SK-N-SH (cell line): ENCODE data around the gene LRRC72. TPM values are rescaled to one million over a fixed set of nuclear protein-coding genes. Genes with fewer than 3 reads are reported as not detected.

Experiments
- CTCF ChIA-PET: fragments of 300-600, 350-600 bp; formaldehyde crosslinking; extraction: SDS; loops from one replicate; lab custom pipeline; 2021; lab: Yijun Ruan, JAX
- POLR2A ChIA-PET: fragments of 350-600 bp; sonication (Branson Sonifier 250); formaldehyde crosslinking; extraction: SDS; loops from one replicate; lab custom pipeline; 2020; ENCODE audit warnings: antibody characterized with exemption, inconsistent platforms; lab: Yijun Ruan, JAX
- DNase-seq: peaks from one replicate; pipeline ENCODE4 v3.0.0; 2012
- H2AFZ ChIP-seq: fragments of 200-600 bp; sonication (generic); 2 replicates; pipeline ENCODE4 v1.8.1; 2016; ENCODE audit warnings: antibody characterized with exemption, mild to moderate bottlenecking, low read depth
- H3F3A ChIP-seq: fragments of 200-600 bp; sonication (generic); replicated peaks from 2 replicates; pipeline ENCODE3; 2016; ENCODE audit warnings: antibody characterized with exemption, mild to moderate bottlenecking; ENCODE audit not compliant: insufficient read depth
- H3K27ac ChIP-seq, 2 experiments: fragments of 200-500 bp in 1 of 2; fragments of 200-600 bp in 1 of 2; sonication (Bioruptor generic) in 1 of 2; sonication (generic), shearing (Covaris generic) in 1 of 2; 2 replicates each; pipeline versions ENCODE4 v1.5.1 to v1.6.1; 2014 to 2016; ENCODE audit warnings: low read depth in 2 of 2, inconsistent platforms in 1 of 2, low read length in 1 of 2, mild to moderate bottlenecking in 1 of 2, mixed read lengths in 1 of 2
- H3K27me3 ChIP-seq: fragments of 200-600 bp; sonication (generic), shearing (Covaris generic); 2 replicates; pipeline ENCODE4 v1.6.1; 2016; ENCODE audit warnings: mixed run types; ENCODE audit not compliant: insufficient read depth
- H3K36me3 ChIP-seq, 2 experiments: fragments of 200-500 bp in 1 of 2; fragments of 200-600 bp in 1 of 2; sonication (Bioruptor generic) in 1 of 2; sonication (generic) in 1 of 2; replicated peaks in 1 of 2; 2 replicates each; pipeline versions ENCODE3 to v1.5.1; 2014 to 2016; ENCODE audit warnings: low read length in 1 of 2, mild to moderate bottlenecking in 1 of 2; ENCODE audit not compliant: insufficient read depth in 2 of 2, control insufficient read depth in 1 of 2
- H3K4me1 ChIP-seq, 2 experiments: fragments of 200-500 bp in 1 of 2; fragments of 200-600 bp in 1 of 2; sonication (Bioruptor generic) in 1 of 2; sonication (generic), shearing (Covaris generic) in 1 of 2; 2 replicates each; pipeline versions ENCODE4 v1.5.1 to v1.6.1; 2014 to 2016; ENCODE audit warnings: low read depth in 1 of 2, low read length in 1 of 2, mixed run types in 1 of 2; ENCODE audit not compliant: insufficient read depth in 2 of 2, control insufficient read depth in 1 of 2
- H3K4me2 ChIP-seq: fragments of 200-600 bp; sonication (generic), shearing (Covaris generic); 2 replicates; pipeline ENCODE4 v1.6.1; 2017; ENCODE audit warnings: mixed run types
- H3K4me3 ChIP-seq, 2 experiments: fragments of 200-500 bp in 1 of 2; fragments of 200-600 bp in 1 of 2; sonication (Bioruptor generic) in 1 of 2; sonication (generic), shearing (Covaris generic) in 1 of 2; 2 replicates each; pipeline versions ENCODE4 v1.5.1 to v1.8.1; 2014 to 2016; ENCODE audit warnings: low read depth in 2 of 2, inconsistent platforms in 1 of 2, low read length in 1 of 2, mild to moderate bottlenecking in 1 of 2, mixed read lengths in 1 of 2, moderate library complexity in 1 of 2
- H3K79me2 ChIP-seq: fragments of 200-600 bp; sonication (generic); 2 replicates; pipeline ENCODE4 v1.8.1; 2017; ENCODE audit warnings: mild to moderate bottlenecking; ENCODE audit not compliant: insufficient read depth
- H3K9ac ChIP-seq: fragments of 200-600 bp; sonication (generic); 2 replicates; pipeline ENCODE4 v1.6.1; 2017; ENCODE audit warnings: mixed run types
- H3K9me2 ChIP-seq: fragments of 200-600 bp; sonication (generic); 2 replicates; pipeline ENCODE4 v1.6.1; 2017; ENCODE audit warnings: mixed run types
- H3K9me3 ChIP-seq: fragments of 200-600 bp; sonication (generic); 2 replicates; pipeline ENCODE4 v1.6.1; 2017; ENCODE audit warnings: mixed run types, mild to moderate bottlenecking, moderate library complexity
- H4K20me1 ChIP-seq: fragments of 200-600 bp; sonication (generic); 2 replicates; pipeline ENCODE4 v1.6.1; 2017; ENCODE audit warnings: mild to moderate bottlenecking, mixed run types; ENCODE audit not compliant: insufficient read depth
- EP300 ChIP-seq, 2 experiments: IDR thresholded peaks; 2 replicates each; pipeline versions ENCODE4 v1.4.0 to v1.6.1; 2012; ENCODE audit warnings: borderline replicate concordance in 1 of 2, low read depth in 1 of 2, low read length in 1 of 2
- EZH2phosphoT487 ChIP-seq: fragments of 200-600 bp; sonication (generic); IDR thresholded peaks from 2 replicates; pipeline ENCODE4 v1.6.1; 2017; ENCODE audit warnings: low read depth, mixed run types, mild to moderate bottlenecking, antibody characterized with exemption, moderate library complexity, borderline replicate concordance
- FOSL2 ChIP-seq: IDR thresholded peaks from 2 replicates; pipeline ENCODE4 v1.4.0; 2012; ENCODE audit warnings: low read depth, mild to moderate bottlenecking, moderate library complexity, borderline replicate concordance
- FOXM1 ChIP-seq: IDR thresholded peaks from 2 replicates; pipeline ENCODE4 v1.4.0; 2012; ENCODE audit warnings: low read depth, mild to moderate bottlenecking
- GABPA ChIP-seq: IDR thresholded peaks from 2 replicates; pipeline ENCODE4 v1.4.0; 2012; ENCODE audit warnings: low read depth, mild to moderate bottlenecking
- GATA2 ChIP-seq: sonication (generic); formaldehyde crosslinking; IDR thresholded peaks from 2 replicates; pipeline ENCODE4 v1.5.0; 2020; ENCODE audit warnings: mild to moderate bottlenecking, missing genetic modification reagents
- IRF3 ChIP-seq: fragments of 150-350 bp; IDR thresholded peaks from 2 replicates; pipeline ENCODE4 v1.6.1; 2016; ENCODE audit warnings: mild to moderate bottlenecking, low read depth, low read length
- MXI1 ChIP-seq: IDR thresholded peaks from 2 replicates; pipeline ENCODE4 v1.6.1; 2012; ENCODE audit warnings: mild to moderate bottlenecking, low read depth, low read length, improper control_type of control experiment
- PBX3 ChIP-seq: IDR thresholded peaks from 2 replicates; pipeline ENCODE4; 2012
- SMC3 ChIP-seq: IDR thresholded peaks from 2 replicates; pipeline ENCODE4 v1.6.1; 2012; ENCODE audit warnings: low read depth, low read length, improper control_type of control experiment
- TAF1 ChIP-seq: IDR thresholded peaks from 2 replicates; pipeline ENCODE4 v1.6.1; 2012; ENCODE audit warnings: low read depth, mild to moderate bottlenecking, low read length, moderate library complexity, borderline replicate concordance
- USF1 ChIP-seq: IDR thresholded peaks from 2 replicates; pipeline ENCODE4 v1.4.0; 2012; ENCODE audit warnings: low read depth, borderline replicate concordance
- USF2 ChIP-seq: fragments of 150-350 bp; IDR thresholded peaks from 2 replicates; pipeline ENCODE4 v1.6.1; 2017; ENCODE audit warnings: antibody characterized with exemption, low read length, low read depth, borderline replicate concordance
- YY1 ChIP-seq: IDR thresholded peaks from 2 replicates; pipeline ENCODE4 v1.4.0; 2012; ENCODE audit warnings: low read depth, mild to moderate bottlenecking
- ZBTB33 ChIP-seq: IDR thresholded peaks from 2 replicates; pipeline ENCODE4 v1.4.0; 2012; ENCODE audit warnings: low read depth, borderline replicate concordance
- WGBS: methylation state at CpG from one replicate; pipeline ENCODE4 v1.1.6; 2017; ENCODE audit warnings: low lambda C conversion rate; 5-methylcytosine and 5-hydroxymethylcytosine counted together
- polyA plus RNA-seq, 3 experiments: library from polyadenylated mRNA; depleted of rRNA; stranded (reverse); fragments of >200 nt; gene quantifications; 2 replicates each; pipeline ENCODE4 v1.2.3, GENCODE V29; 2012

Gene LRRC72
- polyA plus RNA-seq, 1 of the 3 experiments (the other 2 are of a cell fraction): not detected

- Histone ChIP-seq H3K79me2 (no peaks in the 10 kb centered on the region), H3F3A (no peaks in the 10 kb centered on the region), H4K20me1 (no peaks in the 10 kb centered on the region), H3K9ac (no peak overlapping the region), H3K4me3 (no peak overlapping the region), H3K9me3 (no peaks in the 10 kb centered on the region), H3K27me3 (peaks cover 14% of the 10 kb centered on the region; the same call in 1 of the 2 replicates), H3K9me2 (no peaks in the 10 kb centered on the region), H3K4me2 (no peak overlapping the region), H2AFZ (no peak overlapping the region), H3K27ac (no peak overlapping the region), H3K36me3 (no peaks in the 10 kb centered on the region), H3K4me1 (peaks cover 0 to 7% of the 10 kb centered on the region in 2 experiments; a peak in 1 of 4 replicates)
- ChIA-PET CTCF (interaction anchor here (1.1 kb wide), 1 partner anchor 16 kb away, joined by 4 read pairs; no protein-coding TSS in a partner anchor), POLR2A (no interaction called here)
- no peak for TF ChIP-seq GABPA
- no peak for TF ChIP-seq PBX3
- TF ChIP-seq IRF3: no peak
- TF ChIP-seq GATA2: no peak
- TF ChIP-seq EZH2phosphoT487: no peak
- no peak for TF ChIP-seq EP300 (IDR thresholded peaks at IDR 0.05; ENCODE audit: borderline replicate concordance in 1 of 2, low read depth in 1 of 2, low read length in 1 of 2)
- TF ChIP-seq TAF1: no peak
- no peak for TF ChIP-seq FOXM1
- TF ChIP-seq FOSL2: no peak
- DNase-seq: no peak
These were observed 1.9 kb downstream of the LRRC72 start for GRCh38 chr7:16528520-16528919.

GRCh38 chr7:16529697-16530096 is 3.1 kb downstream of the LRRC72 start:
- H3K4me2 ChIP-seq: no peak overlapping the region
- no peaks in the 10 kb centered on the region for H4K20me1 ChIP-seq
- 36% methylated on average over 1 of the region's 1 CpG for whole genome bisulfite sequencing
- TF ChIP-seq EZH2phosphoT487: no peak
- TF ChIP-seq USF2: no peak
- no peak for TF ChIP-seq MXI1
- TF ChIP-seq USF1: no peak
- no peak for TF ChIP-seq ZBTB33
- TF ChIP-seq YY1: no peak
- TF ChIP-seq SMC3: no peak
- no peak for TF ChIP-seq EP300 (IDR thresholded peaks at IDR 0.05; ENCODE audit: borderline replicate concordance in 1 of 2, low read depth in 1 of 2, low read length in 1 of 2)
- no peak overlapping the region for H3K9ac ChIP-seq
- no peaks in the 10 kb centered on the region for H3K9me3 ChIP-seq
- H3K4me1 ChIP-seq: peaks cover 0 to 5% of the 10 kb centered on the region in 2 experiments; a peak in 1 of 4 replicates
- ChIA-PET CTCF (no interaction called here), POLR2A (no interaction called here)
- H3K9me2 ChIP-seq: no peaks in the 10 kb centered on the region
- no peak overlapping the region for H2AFZ ChIP-seq
- H3K27me3 ChIP-seq: peaks cover 14% of the 10 kb centered on the region; the same call in 1 of the 2 replicates
- no peak for DNase-seq
- H3K27ac ChIP-seq: no peak overlapping the region
- H3K79me2 ChIP-seq: no peaks in the 10 kb centered on the region
- H3K36me3 ChIP-seq: no peaks in the 10 kb centered on the region
- no peak overlapping the region for H3K4me3 ChIP-seq
- no peaks in the 10 kb centered on the region for H3F3A ChIP-seq
